H9 (cell line): ENCODE measurements around the gene TTC39A. TPM values are rescaled to one million over a fixed set of nuclear protein-coding genes. Genes with fewer than 3 reads are reported as not detected.

Experiments
- DNase-seq: peaks from one replicate; pipeline ENCODE4 v3.0.0-alpha.2; 2017
- H2AFZ ChIP-seq: one replicate; pipeline ENCODE4 v1.6.1; 2013; ENCODE audit warnings: mild to moderate bottlenecking, low read length, control low read depth, moderate library complexity
- H2AK5ac ChIP-seq: 2 replicates; pipeline ENCODE4 v1.6.1; 2013; ENCODE audit warnings: low read length, control low read depth, mixed read lengths; ENCODE audit not compliant: insufficient read length
- H2BK120ac ChIP-seq: one replicate; pipeline ENCODE4 v1.6.1; 2013; ENCODE audit warnings: low read depth, mild to moderate bottlenecking, low read length, control low read depth, inconsistent platforms; ENCODE audit not compliant: poor library complexity, severe bottlenecking
- H2BK12ac ChIP-seq: 2 replicates; pipeline ENCODE4 v1.6.1; 2013; ENCODE audit warnings: low read length, control low read depth, mixed read lengths, low read depth; ENCODE audit not compliant: insufficient read length
- H2BK15ac ChIP-seq: 2 replicates; pipeline ENCODE4 v1.6.1; 2013; ENCODE audit warnings: low read depth, low read length, control low read depth
- H2BK20ac ChIP-seq: one replicate; pipeline ENCODE4 v1.6.1; 2013; ENCODE audit warnings: low read depth, mild to moderate bottlenecking, low read length, control low read depth, inconsistent platforms; ENCODE audit not compliant: poor library complexity, severe bottlenecking
- H2BK5ac ChIP-seq: 2 replicates; pipeline ENCODE4 v1.6.1; 2013; ENCODE audit warnings: low read length, control low read depth, mixed read lengths; ENCODE audit not compliant: insufficient read length
- H3K14ac ChIP-seq: 2 replicates; pipeline ENCODE4 v1.6.1; 2013; ENCODE audit warnings: low read length, control low read depth; ENCODE audit not compliant: insufficient read depth
- H3K18ac ChIP-seq: 2 replicates; pipeline ENCODE4 v1.6.1; 2013; ENCODE audit warnings: low read depth, mild to moderate bottlenecking, mixed read lengths, low read length, control low read depth; ENCODE audit not compliant: insufficient read length
- H3K23ac ChIP-seq: 2 replicates; pipeline ENCODE4 v1.6.1; 2013; ENCODE audit warnings: low read length, control low read depth, mixed read lengths, low read depth; ENCODE audit not compliant: insufficient read length
- H3K23me2 ChIP-seq: 2 replicates; pipeline ENCODE4 v1.6.1; 2013; ENCODE audit warnings: low read depth, mild to moderate bottlenecking, mixed read lengths, low read length, control low read depth; ENCODE audit not compliant: insufficient read length, poor library complexity, severe bottlenecking
- H3K27ac ChIP-seq: 2 replicates; pipeline ENCODE4 v1.5.1; 2013; ENCODE audit warnings: low read length, control low read depth, mixed read lengths, low read depth; ENCODE audit not compliant: insufficient read length
- H3K27me3 ChIP-seq: 2 replicates; pipeline ENCODE4 v1.6.1; 2013; ENCODE audit warnings: low read length, control low read depth, inconsistent platforms; ENCODE audit not compliant: insufficient read depth
- H3K4ac ChIP-seq: 2 replicates; pipeline ENCODE4 v1.6.1; 2013; ENCODE audit warnings: low read depth, mild to moderate bottlenecking, control low read depth, inconsistent platforms, low read length, moderate library complexity
- H3K4me1 ChIP-seq: 2 replicates; pipeline ENCODE4 v1.6.1; 2013; ENCODE audit warnings: low read length, control low read depth, inconsistent platforms; ENCODE audit not compliant: insufficient read depth
- H3K4me2 ChIP-seq: 2 replicates; pipeline ENCODE4 v1.6.1; 2013; ENCODE audit warnings: low read length, control low read depth, mixed read lengths; ENCODE audit not compliant: insufficient read length, insufficient read depth
- H3K56ac ChIP-seq: 2 replicates; pipeline ENCODE4 v1.6.1; 2013; ENCODE audit warnings: low read depth, mild to moderate bottlenecking, mixed read lengths, low read length, control low read depth; ENCODE audit not compliant: insufficient read length
- H3K79me1 ChIP-seq: 2 replicates; pipeline ENCODE4 v1.6.1; 2013; ENCODE audit warnings: low read depth, mild to moderate bottlenecking, moderate library complexity, low read length, control low read depth, inconsistent platforms; ENCODE audit not compliant: insufficient read depth, poor library complexity, severe bottlenecking
- H3K79me2 ChIP-seq: 2 replicates; pipeline ENCODE4 v1.6.1; 2013; ENCODE audit warnings: low read length, control low read depth, inconsistent platforms; ENCODE audit not compliant: insufficient read depth
- H3K9ac ChIP-seq: 2 replicates; pipeline ENCODE4 v1.6.1; 2013; ENCODE audit warnings: low read length, control low read depth, mixed read lengths; ENCODE audit not compliant: insufficient read length; ENCODE audit errors: extremely low read depth
- H3K9me3 ChIP-seq: one replicate; pipeline ENCODE4 v1.6.1; 2013; ENCODE audit warnings: low read depth, low read length, inconsistent platforms; ENCODE audit not compliant: control insufficient read depth
- H3T11ph ChIP-seq: one replicate; pipeline ENCODE4 v1.6.1; 2013; ENCODE audit warnings: mild to moderate bottlenecking, low read length, control low read depth, inconsistent platforms
- H4K20me1 ChIP-seq: one replicate; pipeline ENCODE4 v1.6.1; 2013; ENCODE audit not compliant: control insufficient read depth, insufficient read length, insufficient read depth
- H4K5ac ChIP-seq: 2 replicates; pipeline ENCODE4 v1.6.1; 2013; ENCODE audit warnings: low read depth, mild to moderate bottlenecking, mixed read lengths, low read length, control low read depth; ENCODE audit not compliant: insufficient read length
- H4K8ac ChIP-seq: replicated peaks from 2 replicates; pipeline ENCODE4 v1.6.1; 2013; ENCODE audit warnings: low read length, control low read depth, mixed read lengths, low read depth; ENCODE audit not compliant: insufficient read length
- H4K91ac ChIP-seq: 2 replicates; pipeline ENCODE4 v1.6.1; 2013; ENCODE audit warnings: low read depth, mild to moderate bottlenecking, moderate library complexity, mixed read lengths, low read length, control low read depth; ENCODE audit not compliant: insufficient read length
- H3K27ac Mint-ChIP-seq, 3 experiments: 2 replicates in 2 of 3; 3 replicates in 1 of 3; pipeline ENCODE4 v1.8.0; 2020 to 2021; ENCODE audit warnings: mixed read lengths in 3 of 3, mild to moderate bottlenecking in 1 of 3, moderate library complexity in 1 of 3
- H3K27me3 Mint-ChIP-seq: 2 replicates; pipeline ENCODE4 v1.8.0; 2021; ENCODE audit warnings: low read depth, mild to moderate bottlenecking, moderate library complexity, mixed read lengths
- H3K36me3 Mint-ChIP-seq, 3 experiments: 2 replicates in 2 of 3; 3 replicates in 1 of 3; pipeline ENCODE4 v1.8.0; 2020 to 2021; ENCODE audit warnings: low read depth in 3 of 3, mixed read lengths in 3 of 3; ENCODE audit not compliant: insufficient read depth in 1 of 3
- H3K4me1 Mint-ChIP-seq, 2 experiments: 2 replicates each; pipeline ENCODE4 v1.8.0; 2020; ENCODE audit warnings: mixed read lengths in 2 of 2
- H3K4me3 Mint-ChIP-seq, 2 experiments: 2 replicates in 1 of 2; 3 replicates in 1 of 2; pipeline ENCODE4 v1.8.0; 2020 to 2021; ENCODE audit warnings: mild to moderate bottlenecking in 2 of 2, mixed read lengths in 2 of 2, moderate library complexity in 1 of 2
- H3K9me3 Mint-ChIP-seq, 2 experiments: 2 replicates in 1 of 2; 3 replicates in 1 of 2; pipeline ENCODE4 v1.8.0; 2020; ENCODE audit warnings: mild to moderate bottlenecking in 2 of 2, mixed read lengths in 2 of 2, moderate library complexity in 1 of 2
- WGBS: extraction: QIAGEN DNeasy Blood & Tissue Kit; methylation state at CpG from one replicate; pipeline ENCODE4 v1.1.7; 2013; ENCODE audit warnings: missing lambda C conversion rate, low lambda C conversion rate, mixed read lengths; ENCODE audit not compliant: insufficient read length; ENCODE audit errors: extremely low coverage; 5-methylcytosine and 5-hydroxymethylcytosine counted together
- long read RNA-seq: library from polyadenylated mRNA; unstranded; transcript quantifications from one replicate; pipeline ENCODE4 v2.0.0, GENCODE V29; 2020
- total RNA-seq: library from RNA; stranded (reverse); gene quantifications from 2 replicates; pipeline ENCODE4 v1.2.1, GENCODE V29; 2021
- TF ChIP-seq, protein P1 (sequence below): fragments of 200-600 bp; sonication (generic); conservative IDR thresholded peaks from 3 replicates; pipeline ENCODE4 v1.8.0; 2021; ENCODE audit warnings: antibody characterized with exemption, mild to moderate bottlenecking

The TTC39A gene
- total RNA-seq: 7.7 and 9.1 TPM in 2 replicates
- long read RNA-seq, transcript TTC39A-208 (18 exons, 2,718 nt): major isoform, 23 of 63 reads
- long read RNA-seq, partial matches to known transcripts: 11 of 63 reads
- long read RNA-seq, other reads (novel, unspliced or antisense): 28 of 63 reads

- Histone ChIP-seq H3K56ac (no peak within 1 kb of the TSS), H2BK12ac (no peak within 1 kb of the TSS), H2BK20ac (no peak within 1 kb of the TSS), H3K18ac (no peak within 1 kb of the TSS), H2BK120ac (no peak within 1 kb of the TSS), H3K4me2 (peak within 1 kb of the TSS; percentile 69), H3T11ph (no peak within 1 kb of the TSS), H3K4ac (no peak within 1 kb of the TSS), H3K4me1 (peaks cover 3% of the 10 kb centered on the region; the same call in 1 of the 2 replicates), H3K79me2 (no peaks in the 10 kb centered on the region), H2AK5ac (no peak within 1 kb of the TSS), H3K27me3 (no peaks in the 10 kb centered on the region; the same call in 1 of the 2 replicates), H3K27ac (no peak within 1 kb of the TSS), H2BK5ac (no peak within 1 kb of the TSS), H3K9me3 (no peaks in the 10 kb centered on the region), H2AFZ (no peak within 1 kb of the TSS), H3K14ac (peak within 1 kb of the TSS; percentile 68; the same call in 1 of the 2 replicates), H4K20me1 (no peaks in the 10 kb centered on the region), H2BK15ac (no peak within 1 kb of the TSS), H3K79me1 (no peaks in the 10 kb centered on the region), H4K8ac (no peak within 1 kb of the TSS), H3K9ac (no peak within 1 kb of the TSS), H4K5ac (no peak within 1 kb of the TSS), H3K23me2 (peaks cover 6% of the 10 kb centered on the region), H3K23ac (no peak within 1 kb of the TSS), H4K91ac (no peak within 1 kb of the TSS)
- no peaks in the 10 kb centered on the region for H3K9me3 Mint-ChIP-seq
- no peaks in the 10 kb centered on the region for H3K36me3 Mint-ChIP-seq
- no peak within 1 kb of the TSS; a peak in 1 of 7 replicates for H3K27ac Mint-ChIP-seq
- DNase-seq: no peak
- H3K27me3 Mint-ChIP-seq: peaks cover 23% of the 10 kb centered on the region
- peaks cover 23 to 34% of the 10 kb centered on the region in 2 experiments for H3K4me1 Mint-ChIP-seq
- no CpG with 5 or more reads among the region's 87 CpGs for WGBS
- TF ChIP-seq, protein P1, sequence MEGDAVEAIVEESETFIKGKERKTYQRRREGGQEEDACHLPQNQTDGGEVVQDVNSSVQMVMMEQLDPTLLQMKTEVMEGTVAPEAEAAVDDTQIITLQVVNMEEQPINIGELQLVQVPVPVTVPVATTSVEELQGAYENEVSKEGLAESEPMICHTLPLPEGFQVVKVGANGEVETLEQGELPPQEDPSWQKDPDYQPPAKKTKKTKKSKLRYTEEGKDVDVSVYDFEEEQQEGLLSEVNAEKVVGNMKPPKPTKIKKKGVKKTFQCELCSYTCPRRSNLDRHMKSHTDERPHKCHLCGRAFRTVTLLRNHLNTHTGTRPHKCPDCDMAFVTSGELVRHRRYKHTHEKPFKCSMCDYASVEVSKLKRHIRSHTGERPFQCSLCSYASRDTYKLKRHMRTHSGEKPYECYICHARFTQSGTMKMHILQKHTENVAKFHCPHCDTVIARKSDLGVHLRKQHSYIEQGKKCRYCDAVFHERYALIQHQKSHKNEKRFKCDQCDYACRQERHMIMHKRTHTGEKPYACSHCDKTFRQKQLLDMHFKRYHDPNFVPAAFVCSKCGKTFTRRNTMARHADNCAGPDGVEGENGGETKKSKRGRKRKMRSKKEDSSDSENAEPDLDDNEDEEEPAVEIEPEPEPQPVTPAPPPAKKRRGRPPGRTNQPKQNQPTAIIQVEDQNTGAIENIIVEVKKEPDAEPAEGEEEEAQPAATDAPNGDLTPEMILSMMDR: no peak
- peak within 1 kb of the TSS; percentile 83 to 92 for H3K4me3 Mint-ChIP-seq
Observed at GRCh38 chr1:51330331-51331201, at the start of gene TTC39A. TSS of gene TTC39A (minus strand) at chr1:51330562. CDS start at chr1:51330477, 85 bp downstream.
